HEK293T (cell line): ENCODE results near the gene LHX4.

ENCODE experiments used
- CTCF ChIA-PET: fragments of 350-600 bp; formaldehyde crosslinking; extraction: SDS; loops from one replicate; lab custom pipeline; 2021; ENCODE audit warnings: antibody characterized with exemption, inconsistent platforms; lab: Yijun Ruan, JAX
- POLR2A ChIA-PET: fragments of 350-600 bp; formaldehyde crosslinking; extraction: SDS; loops from one replicate; lab custom pipeline; 2020; ENCODE audit warnings: antibody characterized with exemption, inconsistent platforms; lab: Yijun Ruan, JAX
- DNase-seq: peaks from one replicate; pipeline ENCODE4 v3.0.0; 2012; ENCODE audit warnings: mixed read lengths; ENCODE audit errors: extremely low spot score
- ARNT ChIP-seq: fragments of 450-650 bp; IDR thresholded peaks from 2 replicates; pipeline ENCODE4 v1.6.1; 2017; ENCODE audit warnings: mild to moderate bottlenecking
- BHLHE40 ChIP-seq: fragments of 450-650 bp; IDR thresholded peaks from 2 replicates; pipeline ENCODE4 v1.6.1; 2016; ENCODE audit warnings: mild to moderate bottlenecking, moderate library complexity, borderline replicate concordance
- CTBP1 ChIP-seq: fragments of 450-650 bp; IDR thresholded peaks from 2 replicates; pipeline ENCODE4 v1.6.1; 2016; ENCODE audit warnings: borderline replicate concordance
- ELF4 ChIP-seq: fragments of 450-650 bp; IDR thresholded peaks from 2 replicates; pipeline ENCODE4 v1.6.1; 2017; ENCODE audit warnings: antibody characterized with exemption
- FOXA1 ChIP-seq: fragments of 450-650 bp; IDR thresholded peaks from 2 replicates; pipeline ENCODE4 v1.6.1; 2016; ENCODE audit warnings: mild to moderate bottlenecking
- FOXK2 ChIP-seq: fragments of 450-650 bp; IDR thresholded peaks from 2 replicates; pipeline ENCODE4 v1.6.1; 2016; ENCODE audit warnings: mild to moderate bottlenecking
- FOXM1 ChIP-seq: fragments of 450-650 bp; IDR thresholded peaks from 2 replicates; pipeline ENCODE4 v1.6.1; 2017; ENCODE audit warnings: mild to moderate bottlenecking, borderline replicate concordance
- HDGF ChIP-seq: fragments of 450-650 bp; IDR thresholded peaks from 2 replicates; pipeline ENCODE4 v1.6.1; 2017; ENCODE audit warnings: antibody characterized with exemption, borderline replicate concordance
- L3MBTL2 ChIP-seq: fragments of 450-650 bp; conservative IDR thresholded peaks from 2 replicates; pipeline ENCODE4 v1.6.1; 2016; ENCODE audit warnings: mild to moderate bottlenecking
- LEF1 ChIP-seq: fragments of 450-650 bp; IDR thresholded peaks from 2 replicates; pipeline ENCODE4 v1.6.1; 2017; ENCODE audit warnings: mild to moderate bottlenecking, borderline replicate concordance
- NFRKB ChIP-seq: fragments of 450-650 bp; IDR thresholded peaks from 2 replicates; pipeline ENCODE4 v1.6.1; 2016; ENCODE audit warnings: mild to moderate bottlenecking, moderate library complexity
- SP1 ChIP-seq: fragments of 450-650 bp; IDR thresholded peaks from 2 replicates; pipeline ENCODE4 v1.6.1; 2017
- SUZ12 ChIP-seq: fragments of 450-650 bp; IDR thresholded peaks from 2 replicates; pipeline ENCODE4 v1.6.1; 2016; ENCODE audit warnings: mild to moderate bottlenecking
- TARDBP ChIP-seq: fragments of 450-650 bp; IDR thresholded peaks from 2 replicates; pipeline ENCODE4 v1.6.1; 2016
- ZNF384 ChIP-seq: fragments of 450-650 bp; IDR thresholded peaks from 2 replicates; pipeline ENCODE4 v1.6.1; 2016
- TF ChIP-seq, protein P1 (sequence below): fragments of 450-650 bp; IDR thresholded peaks from 2 replicates; pipeline ENCODE4 v1.6.1; 2016

LHX4 gene

DNA sequence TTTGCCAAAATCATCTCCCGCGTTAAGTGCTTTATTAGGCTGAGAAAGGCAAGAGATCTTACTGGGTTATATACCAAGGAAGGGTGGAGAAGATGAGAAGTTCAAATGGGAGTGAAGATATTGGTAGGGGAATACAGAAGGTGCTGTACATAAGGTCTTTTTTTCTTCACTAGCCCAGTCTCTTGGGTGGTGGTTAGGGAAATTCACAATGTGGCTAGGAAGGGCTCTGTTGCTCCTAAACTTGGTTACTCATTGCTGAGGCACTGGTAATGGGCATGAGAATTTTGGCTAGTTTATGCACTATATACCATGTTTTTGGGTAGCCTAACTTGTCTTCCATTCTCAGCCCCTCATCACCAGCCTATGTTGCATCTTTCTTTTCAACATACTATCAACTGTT lies 50.6 kb downstream of the LHX4 start:
- ChIA-PET CTCF (no interaction called here), POLR2A (no interaction called here)
- TF ChIP-seq, protein P1, sequence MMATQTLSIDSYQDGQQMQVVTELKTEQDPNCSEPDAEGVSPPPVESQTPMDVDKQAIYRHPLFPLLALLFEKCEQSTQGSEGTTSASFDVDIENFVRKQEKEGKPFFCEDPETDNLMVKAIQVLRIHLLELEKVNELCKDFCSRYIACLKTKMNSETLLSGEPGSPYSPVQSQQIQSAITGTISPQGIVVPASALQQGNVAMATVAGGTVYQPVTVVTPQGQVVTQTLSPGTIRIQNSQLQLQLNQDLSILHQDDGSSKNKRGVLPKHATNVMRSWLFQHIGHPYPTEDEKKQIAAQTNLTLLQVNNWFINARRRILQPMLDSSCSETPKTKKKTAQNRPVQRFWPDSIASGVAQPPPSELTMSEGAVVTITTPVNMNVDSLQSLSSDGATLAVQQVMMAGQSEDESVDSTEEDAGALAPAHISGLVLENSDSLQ: no peak
- TF ChIP-seq SUZ12: no peak
- TF ChIP-seq FOXM1: no peak
- TF ChIP-seq LEF1: no peak
- no peak for DNase-seq

DNA sequence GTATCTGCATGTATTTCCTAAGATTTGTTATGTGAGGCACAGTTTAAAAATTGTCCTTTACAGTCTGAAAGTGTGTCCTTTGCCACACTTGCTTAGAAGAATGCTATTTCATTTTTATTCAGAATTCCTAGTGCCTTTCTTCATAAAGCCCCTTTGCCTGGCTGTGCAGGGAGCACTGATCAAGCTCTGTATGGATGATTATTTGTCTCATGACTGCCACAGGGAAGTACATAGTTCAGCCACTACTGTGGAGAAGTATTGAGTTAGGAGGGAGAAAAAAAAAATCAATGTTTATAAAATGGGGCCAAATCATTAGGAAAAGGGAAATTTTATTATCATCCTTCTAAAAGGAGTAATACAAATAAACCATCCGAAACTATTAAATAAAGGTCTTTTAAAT lies 51.4 kb downstream of the LHX4 start:
- CTCF ChIA-PET: no interaction called here
- POLR2A ChIA-PET: no interaction called here
- TF ChIP-seq, protein P1: no peak
- DNase-seq: no peak

DNA sequence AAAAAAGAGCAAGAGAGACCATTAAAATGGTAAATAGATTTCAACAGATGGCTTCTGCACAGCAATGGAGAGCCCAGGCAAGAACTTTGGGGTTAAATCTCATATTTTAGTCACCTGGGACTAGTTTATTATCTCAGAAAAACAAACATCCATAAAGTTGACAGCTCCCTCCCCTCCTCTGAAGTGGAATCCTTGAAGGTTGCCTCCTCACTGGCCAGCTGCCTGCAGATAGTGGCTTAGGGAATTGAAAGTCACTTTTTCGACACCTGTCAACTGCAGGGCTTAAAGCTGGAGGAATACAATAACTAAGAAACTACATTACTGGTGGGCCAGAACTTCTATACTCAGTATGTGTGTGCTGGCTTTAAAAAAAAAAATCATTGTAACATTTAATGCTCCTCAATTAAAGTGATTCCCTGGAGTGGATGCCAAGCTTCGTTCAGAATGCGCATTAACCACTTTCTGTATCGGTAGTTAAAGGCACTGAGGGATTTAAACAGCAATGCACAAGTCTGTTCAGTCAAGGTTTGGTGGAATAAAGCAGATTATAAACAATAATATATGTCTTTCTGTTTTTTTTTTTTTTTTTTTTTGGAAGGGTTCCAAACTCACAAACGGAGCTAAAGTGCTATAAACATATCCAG lies 52.5 kb downstream of the LHX4 start:
- ChIA-PET CTCF (interaction anchor here (0.6 to 1.2 kb wide), 3 partner anchors 10 to 85 kb away, joined by 3 read pairs; no protein-coding TSS in a partner anchor), POLR2A (no interaction called here)
- no peak for TF ChIP-seq BHLHE40
- no peak for TF ChIP-seq TARDBP
- TF ChIP-seq SP1: no peak
- TF ChIP-seq, protein P1: no peak
- no peak for TF ChIP-seq ZNF384
- no peak for TF ChIP-seq CTBP1
- TF ChIP-seq FOXK2: no peak
- no peak for TF ChIP-seq LEF1
- no peak for TF ChIP-seq HDGF
- no peak for TF ChIP-seq ARNT
- no peak for TF ChIP-seq L3MBTL2
- no peak for TF ChIP-seq NFRKB
- TF ChIP-seq SUZ12: no peak
- no peak for TF ChIP-seq ELF4
- TF ChIP-seq FOXA1: no peak
- TF ChIP-seq FOXM1: no peak
- no peak for DNase-seq

DNA sequence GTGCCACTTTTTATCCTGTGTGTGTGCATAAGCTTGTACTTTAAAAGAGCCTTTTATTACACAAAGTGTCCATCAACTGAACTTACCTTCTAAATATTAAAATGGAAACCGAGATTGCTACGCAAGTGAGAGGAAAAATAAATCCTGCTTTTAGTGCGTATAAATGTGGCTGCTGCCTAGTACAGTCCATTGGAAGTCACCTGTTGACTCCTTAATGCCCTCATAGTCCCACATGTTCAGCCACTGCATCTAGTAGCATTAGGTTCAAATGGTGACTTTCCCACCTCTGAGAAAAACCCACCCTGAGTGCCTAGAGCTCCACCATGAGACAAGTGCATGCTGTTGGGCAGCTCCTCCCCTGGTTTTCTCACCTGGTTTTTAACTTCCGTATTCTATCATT lies 53.0 kb downstream of the LHX4 start:
- POLR2A ChIA-PET: no interaction called here

DNA sequence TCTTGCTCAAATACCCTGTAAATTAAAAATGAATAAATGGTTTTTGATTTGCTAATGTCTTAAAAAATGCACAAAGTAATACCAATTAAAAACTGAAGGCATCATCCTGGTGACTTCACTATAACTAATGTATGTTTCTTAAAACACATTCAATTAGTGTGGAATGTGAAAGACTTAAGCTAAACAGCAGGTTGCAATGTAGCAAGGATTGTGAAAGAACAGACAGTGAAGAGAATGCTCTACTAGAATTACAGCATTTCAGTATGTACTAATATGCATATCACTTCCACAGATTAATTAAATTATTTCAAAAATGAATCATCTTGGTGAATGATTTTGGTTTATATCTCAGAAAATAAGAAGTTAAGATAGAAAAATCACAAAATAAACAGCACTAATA lies 56.4 kb downstream of the LHX4 start:
- CTCF ChIA-PET: interaction anchor here (1.1 to 1.2 kb wide), 2 partner anchors 17 to 33 kb away, joined by 3 to 4 read pairs; no protein-coding TSS in a partner anchor
- TF ChIP-seq FOXK2 (no peak), TARDBP (no peak), HDGF (no peak), BHLHE40 (no peak), NFRKB (no peak), LEF1 (no peak), FOXA1 (no peak), ZNF384 (no peak), L3MBTL2 (no peak), SUZ12 (no peak), ARNT (no peak), SP1 (no peak), ELF4 (no peak), CTBP1 (no peak), FOXM1 (no peak)
- TF ChIP-seq, protein P1: no peak
- no peak for DNase-seq
- POLR2A ChIA-PET: no interaction called here

More for the DNA sequence above, 53.0 kb downstream of the LHX4 start:
- no peak for TF ChIP-seq SP1
- no peak for TF ChIP-seq L3MBTL2
- TF ChIP-seq NFRKB: no peak
- no peak for TF ChIP-seq TARDBP
- no peak for TF ChIP-seq HDGF
- no peak for TF ChIP-seq FOXM1
- no peak for TF ChIP-seq FOXA1
- no peak for TF ChIP-seq ZNF384
- no peak for DNase-seq
- CTCF ChIA-PET: interaction anchor here (0.6 to 1.2 kb wide), 3 partner anchors 11 to 84 kb away, joined by 3 read pairs; no protein-coding TSS in a partner anchor

DNA sequence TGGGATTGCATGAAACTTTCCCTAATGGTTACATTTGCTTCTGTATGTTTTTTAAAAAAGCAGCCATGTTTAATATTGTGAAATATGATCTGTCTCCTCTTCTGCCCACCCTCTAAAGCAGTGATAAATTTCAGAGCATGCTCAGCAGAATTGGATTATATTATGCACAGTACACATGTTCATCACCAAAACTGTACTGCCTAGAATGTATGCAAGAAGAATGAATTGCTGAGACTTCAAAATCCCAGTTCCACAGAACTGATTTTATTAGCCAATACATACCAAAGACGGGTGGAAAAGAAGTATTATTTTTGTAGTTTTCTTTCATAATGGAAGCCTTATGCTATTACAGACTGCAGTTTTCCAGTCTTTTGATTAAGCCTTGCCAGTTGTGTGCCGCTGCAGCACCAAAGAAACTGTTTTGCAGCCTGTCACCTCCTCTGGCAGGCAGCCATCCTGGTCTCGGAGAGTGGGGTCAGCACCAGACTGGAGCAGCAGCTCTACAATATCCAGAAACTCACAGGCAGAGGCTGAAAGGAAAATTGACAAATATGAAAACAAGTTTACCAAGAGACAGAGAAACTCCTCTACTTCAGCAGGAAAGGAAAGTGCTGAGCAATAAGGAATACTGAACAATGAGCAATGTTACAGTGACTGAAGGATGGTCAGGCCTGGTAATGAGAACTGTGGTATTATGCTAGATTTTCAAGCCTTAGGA lies 58.1 kb downstream of the LHX4 start:
- POLR2A ChIA-PET: no interaction called here
- DNase-seq: no peak
- CTCF ChIA-PET: no interaction called here
- no peak for TF ChIP-seq BHLHE40
- TF ChIP-seq, protein P1: no peak
- TF ChIP-seq SP1: no peak
- TF ChIP-seq FOXK2: no peak
- TF ChIP-seq FOXM1: no peak
- TF ChIP-seq LEF1: no peak
